ENCODE measurements around the gene KIF1C.

The KIF1C gene

GRCh38 chr17:4997302-4998026, at the start of gene KIF1C, which contains the start of gene INCA1:
Gene KIF1C, plus strand, starts transcription at chr17:4997950. Its CDS starts 2,297 bp downstream, at chr17:5000247.
Gene INCA1, minus strand, starts transcription at chr17:4997522. Its CDS starts 3,085 bp downstream, at chr17:4994437.
- DNase-seq (ENCODE audit: low spot score): peak; percentile 90

GRCh38 chr17:4948166-4948930, 49.4 kb upstream of the KIF1C start, which contains the start of gene PFN1:
Gene PFN1, minus strand, starts transcription at chr17:4948530. Its CDS starts 136 bp downstream, at chr17:4948394.
- DNase-seq (ENCODE audit: low spot score): peak; percentile 89

GRCh38 chr17:4948931-4949320, 48.8 kb upstream of the KIF1C start:
- peak; percentile 90 for DNase-seq (ENCODE audit: low spot score)

- peak; percentile 78 for DNase-seq (ENCODE audit: low spot score)
These were observed 48.3 kb upstream of the KIF1C start for GRCh38 chr17:4949321-4950074.

- peak; percentile 53 for DNase-seq (ENCODE audit: low spot score)
These were observed 47.5 kb upstream of the KIF1C start for GRCh38 chr17:4950075-4950745.

GRCh38 chr17:4950746-4951204, 47.0 kb upstream of the KIF1C start, which contains the start of gene ENO3:
Gene ENO3, plus strand, starts transcription at chr17:4951119. Its CDS starts 711 bp downstream, at chr17:4951830.
- no peak for DNase-seq (ENCODE audit: low spot score)

- DNase-seq (ENCODE audit: low spot score): no peak
These were observed 46.3 kb upstream of the KIF1C start for GRCh38 chr17:4951486-4951885.

GRCh38 chr17:4953451-4953961, 44.2 kb upstream of the KIF1C start:
- no peak for DNase-seq (ENCODE audit: low spot score)

GRCh38 chr17:4955091-4955490, 42.7 kb upstream of the KIF1C start:
- no peak for DNase-seq (ENCODE audit: low spot score)

- no peak for DNase-seq (ENCODE audit: low spot score)
These were observed 41.2 kb upstream of the KIF1C start for GRCh38 chr17:4956493-4957061.

- DNase-seq (ENCODE audit: low spot score): no peak
These were observed 39.6 kb upstream of the KIF1C start for GRCh38 chr17:4958102-4958501.

GRCh38 chr17:4959261-4959965, 38.3 kb upstream of the KIF1C start:
- no peak for DNase-seq (ENCODE audit: low spot score)

- no peak for DNase-seq (ENCODE audit: low spot score)
These were observed 37.3 kb upstream of the KIF1C start for GRCh38 chr17:4960279-4960922.

GRCh38 chr17:4965311-4965986, 32.3 kb upstream of the KIF1C start:
- no peak for DNase-seq (ENCODE audit: low spot score)

- DNase-seq (ENCODE audit: low spot score): peak; percentile 99
These were observed 30.8 kb upstream of the KIF1C start for GRCh38 chr17:4966844-4967538.

GRCh38 chr17:4967539-4968485, 29.9 kb upstream of the KIF1C start, which contains the start of gene SPAG7:
Gene SPAG7, minus strand, starts transcription at chr17:4967817. Its CDS starts 13 bp downstream, at chr17:4967804.
- DNase-seq (ENCODE audit: low spot score): peak; percentile 95

- no peak for DNase-seq (ENCODE audit: low spot score)
These were observed 29.2 kb upstream of the KIF1C start for GRCh38 chr17:4968486-4969046.
